ENCODE results near the gene DPH2. TPM values are rescaled to one million over a fixed set of nuclear protein-coding genes. Genes with fewer than 3 reads are reported as not detected.

DPH2 gene
- polyA plus RNA-seq, 1 experiment: 35.3 TPM

DNA sequence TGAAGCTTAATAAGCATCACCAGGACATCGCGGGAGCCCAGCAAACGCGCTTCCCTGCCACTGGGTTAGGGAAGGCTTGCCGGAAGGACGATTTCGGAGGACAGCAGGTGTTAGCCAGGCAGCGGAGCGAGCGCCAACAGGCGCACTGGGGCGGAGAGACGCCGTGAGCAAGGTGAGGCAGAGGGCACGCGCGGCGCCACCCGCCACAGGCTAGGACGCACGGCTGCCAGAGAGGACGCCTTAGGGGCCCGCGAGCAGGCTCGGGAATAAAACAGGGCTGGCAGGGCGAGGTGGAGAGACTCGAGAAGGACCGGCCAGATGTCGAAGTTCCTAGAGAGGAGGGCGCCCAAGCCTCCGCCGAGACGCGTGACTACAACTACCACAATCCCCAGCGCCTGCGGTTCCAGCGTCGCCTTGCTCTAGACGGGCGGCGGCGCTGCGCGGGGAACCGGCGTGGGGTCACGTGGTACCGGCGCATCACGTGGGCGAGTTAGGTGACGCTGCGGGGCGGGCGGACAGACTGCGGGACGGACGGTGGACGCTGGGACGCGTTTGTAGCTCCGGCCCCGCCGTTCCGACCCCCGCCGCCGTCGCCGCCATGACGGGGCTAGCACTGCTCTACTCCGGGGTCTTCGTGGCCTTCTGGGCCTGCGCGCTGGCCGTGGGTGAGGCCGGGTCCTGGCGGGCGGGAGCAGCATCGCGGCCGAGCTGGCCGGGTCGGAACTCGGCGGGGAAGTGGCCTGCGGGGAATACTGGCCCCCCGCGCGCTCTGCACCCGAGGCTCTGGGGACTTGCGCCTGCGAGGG, 4.8 kb downstream of the DPH2 start, which contains the start of gene ATP6V0B:
TSS of gene ATP6V0B (plus strand) at position 518 of the 806 bp plus-strand sequence. CDS start at position 599, 81 bp downstream.
- CTCF ChIA-PET: interaction anchor here (0.9 to 2.7 kb wide), 5 partner anchors 29 to 73 kb away, joined by 5 to 9 read pairs (median 7); no protein-coding TSS in a partner anchor
- POLR2A ChIA-PET: interaction anchor here (1.4 kb wide), 1 partner anchor 17 kb away, joined by 3 read pairs; the partner anchor contains the start of gene CCDC24
- H3K4me3 ChIP-seq (ENCODE audit: low read depth, low read length): peak within 1 kb of the TSS; percentile 93
- H3K36me3 ChIP-seq (ENCODE audit: control insufficient read depth, insufficient read depth, low read length): peaks cover 11% of the 10 kb centered on the region
- DNase-seq (ENCODE audit: low read depth): peak; percentile 50
- no peak; the same call in 1 of the 2 replicates for TF ChIP-seq CTCF (IDR thresholded peaks at IDR 0.05; ENCODE audit: insufficient read depth, low read depth, low read length)
- H3K27me3 ChIP-seq (ENCODE audit: control insufficient read depth, insufficient read depth, low read length): no peaks in the 10 kb centered on the region

DNA sequence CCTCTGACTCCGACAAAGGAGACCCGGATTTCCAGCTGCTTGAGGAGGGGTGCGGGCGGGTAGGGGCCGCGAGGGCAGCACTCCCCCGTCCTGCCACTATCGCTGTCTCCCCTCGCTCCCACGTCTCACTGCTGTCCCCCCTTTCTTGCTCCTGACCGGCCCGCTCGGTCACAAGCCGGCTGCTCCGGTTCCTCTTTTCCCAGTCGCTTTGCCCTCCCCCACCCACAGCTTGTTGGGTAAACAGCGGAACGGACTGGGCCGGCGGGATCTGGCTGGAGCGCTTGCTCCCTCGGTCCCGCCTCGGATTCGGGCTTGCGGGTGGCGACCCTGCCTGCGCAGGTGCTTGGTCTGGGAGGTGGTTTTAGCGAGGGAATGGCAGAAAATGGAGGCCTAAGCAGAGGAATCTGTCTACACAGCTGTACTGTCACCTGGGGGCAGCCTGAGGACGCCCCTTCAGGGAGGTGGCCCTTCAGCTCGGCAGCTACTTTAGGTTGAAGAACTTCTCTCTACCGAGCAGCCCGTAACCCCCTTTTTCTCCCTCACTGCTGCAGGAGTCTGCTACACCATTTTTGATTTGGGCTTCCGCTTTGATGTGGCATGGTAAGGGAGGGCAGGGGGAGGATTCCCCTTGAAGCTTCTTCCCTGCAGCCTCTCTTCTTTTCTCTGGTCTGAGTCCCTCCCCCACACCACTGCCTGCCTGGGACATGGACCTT, 5.6 kb downstream of the DPH2 start:
- DNase-seq (ENCODE audit: low read depth): no peak
- no peaks in the 10 kb centered on the region for H3K27me3 ChIP-seq (ENCODE audit: control insufficient read depth, insufficient read depth, low read length)
- POLR2A ChIA-PET: interaction anchor here (0.5 to 1.4 kb wide), 2 partner anchors 17 to 325 kb away, joined by 3 read pairs; partner anchors contain the start of gene CCDC24
- H3K4me3 ChIP-seq (ENCODE audit: low read depth, low read length): peak overlapping the region; percentile 93
- CTCF ChIA-PET: interaction anchor here (0.9 to 2.0 kb wide), 5 partner anchors 11 to 61 kb away, joined by 3 to 9 read pairs (median 7); no protein-coding TSS in a partner anchor
- no peak for TF ChIP-seq CTCF (IDR thresholded peaks at IDR 0.05; ENCODE audit: insufficient read depth, low read depth, low read length)
- H3K36me3 ChIP-seq (ENCODE audit: control insufficient read depth, insufficient read depth, low read length): peaks cover 11% of the 10 kb centered on the region

GRCh38 chr1:43976045-43976444, 6.2 kb downstream of the DPH2 start:
- Histone ChIP-seq H3K4me3 (ENCODE audit: low read depth, low read length) (peak overlapping the region; percentile 93), H3K27me3 (ENCODE audit: control insufficient read depth, insufficient read depth, low read length) (no peaks in the 10 kb centered on the region), H3K36me3 (ENCODE audit: control insufficient read depth, insufficient read depth, low read length) (peaks cover 11% of the 10 kb centered on the region)
- POLR2A ChIA-PET: no interaction called here
- TF ChIP-seq CTCF (IDR thresholded peaks at IDR 0.05; ENCODE audit: insufficient read depth, low read depth, low read length): no peak
- no peak for DNase-seq (ENCODE audit: low read depth)
- CTCF ChIA-PET: interaction anchor here (1.2 to 2.0 kb wide), 5 partner anchors 12 to 61 kb away, joined by 3 to 9 read pairs (median 7); no protein-coding TSS in a partner anchor

DNA sequence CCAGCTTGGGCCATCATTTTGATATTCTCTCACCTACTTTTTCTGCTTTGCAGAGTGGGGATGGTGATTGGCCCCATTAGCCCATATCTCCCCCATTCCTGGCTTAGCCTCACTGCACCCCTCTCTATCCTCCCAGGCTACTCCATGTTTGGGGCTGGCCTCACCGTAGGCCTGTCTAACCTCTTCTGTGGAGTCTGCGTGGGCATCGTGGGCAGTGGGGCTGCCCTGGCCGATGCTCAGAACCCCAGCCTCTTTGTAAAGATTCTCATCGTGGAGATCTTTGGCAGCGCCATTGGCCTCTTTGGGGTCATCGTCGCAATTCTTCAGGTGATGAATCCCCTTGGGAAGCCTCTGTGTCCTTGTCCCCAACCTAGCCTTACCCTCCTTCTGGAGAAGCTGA, 7.1 kb downstream of the DPH2 start:
- H3K4me3 ChIP-seq (ENCODE audit: low read depth, low read length): no peak overlapping the region
- DNase-seq (ENCODE audit: low read depth): no peak
- H3K27me3 ChIP-seq (ENCODE audit: control insufficient read depth, insufficient read depth, low read length): no peaks in the 10 kb centered on the region
- CTCF ChIA-PET: interaction anchor here (1.0 to 1.3 kb wide), 2 partner anchors 43 to 60 kb away, joined by 3 to 4 read pairs; no protein-coding TSS in a partner anchor
- no peak for TF ChIP-seq CTCF (IDR thresholded peaks at IDR 0.05; ENCODE audit: insufficient read depth, low read depth, low read length)
- H3K36me3 ChIP-seq (ENCODE audit: control insufficient read depth, insufficient read depth, low read length): peaks cover 11% of the 10 kb centered on the region
- POLR2A ChIA-PET: no interaction called here
